Activated CD4-positive, alpha-beta memory T cell treated with anti-CD3 and anti-CD28 coated beads, Interleukin-2, amount 10 ng/mL, durations not matched to agents 7 days and 5 days (primary cell): ENCODE data around the gene SURF2. TPM values are rescaled to one million over a fixed set of nuclear protein-coding genes. Genes with fewer than 3 reads are reported as not detected.
"Not testable (repeated sequence)": the region's sequence is repeated elsewhere in the genome, so short reads cannot be mapped to it uniquely, and the experiment has no call there.

ENCODE experiments used
- CTCF ChIA-PET: fragments of 350-600 bp; sonication (Branson Sonifier 250); formaldehyde crosslinking; loops from one replicate; lab custom pipeline; 2021; ENCODE audit warnings: antibody characterized with exemption, inconsistent platforms; lab: Charles Lee
- POLR2A ChIA-PET: fragments of 350-600 bp; sonication (Branson Sonifier 250); formaldehyde crosslinking; loops from one replicate; lab custom pipeline; 2021; ENCODE audit warnings: antibody characterized with exemption; lab: Charles Lee
- DNase-seq: peaks from one replicate; pipeline ENCODE4 v3.0.0-alpha.2; 2020
- H3K27ac Mint-ChIP-seq: one replicate; pipeline ENCODE4 v1.8.0; 2021; ENCODE audit warnings: mild to moderate bottlenecking, mixed read lengths
- H3K27me3 Mint-ChIP-seq: one replicate; pipeline ENCODE4 v1.8.0; 2021; ENCODE audit warnings: mixed read lengths
- H3K36me3 Mint-ChIP-seq: one replicate; pipeline ENCODE4 v1.8.0; 2021; ENCODE audit warnings: low read depth, mixed read lengths
- H3K4me1 Mint-ChIP-seq: one replicate; pipeline ENCODE4 v1.8.0; 2021; ENCODE audit warnings: mixed read lengths
- H3K4me3 Mint-ChIP-seq: one replicate; pipeline ENCODE4 v1.8.0; 2021; ENCODE audit warnings: mild to moderate bottlenecking, mixed read lengths
- H3K9me3 Mint-ChIP-seq: one replicate; pipeline ENCODE4 v1.8.0; 2021; ENCODE audit warnings: mixed read lengths
- total RNA-seq, 2 experiments: library from RNA; stranded (reverse); gene quantifications; one replicate each; pipeline ENCODE4 v1.2.3, GENCODE V29; 2021

The SURF2 gene
- total RNA-seq, 2 experiments from 2014 or later: 10.2 TPM

DNA sequence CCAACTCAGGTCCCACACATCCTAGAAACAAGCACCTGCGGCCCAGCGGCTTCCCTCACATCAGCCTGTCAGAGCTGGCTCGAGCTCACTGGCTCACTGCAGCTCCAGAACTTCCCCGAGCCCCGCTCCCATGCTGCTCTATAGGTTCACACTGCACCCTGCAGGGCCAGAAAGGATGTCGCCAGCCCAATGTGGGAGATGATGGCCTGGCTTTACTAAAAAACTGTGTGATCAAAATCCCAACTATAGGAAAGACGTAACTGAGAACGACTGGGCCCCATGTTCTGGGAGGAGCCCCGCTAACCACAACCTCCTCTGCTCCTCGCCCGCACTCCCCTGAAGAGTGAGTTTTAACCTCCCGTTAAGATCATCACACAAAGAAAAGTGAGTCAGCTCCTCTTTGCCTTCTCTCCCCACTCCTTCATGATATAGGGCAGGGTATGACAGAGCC lies 14.9 kb downstream of the SURF2 start:
- peak overlapping the region; percentile 84 for H3K27ac Mint-ChIP-seq
- POLR2A ChIA-PET: interaction anchor here (1.0 to 11.6 kb wide), 18 partner anchors 8 to 701 kb away, joined by 3 to 397 read pairs (median 4); partner anchors contain the start of genes DDX31, GTF3C4, GTF3C5 and MED22
- DNase-seq: peak; percentile 83
- peaks cover 67% of the 10 kb centered on the region for H3K4me1 Mint-ChIP-seq
- no peaks in the 10 kb centered on the region for H3K27me3 Mint-ChIP-seq
- no peaks in the 10 kb centered on the region for H3K9me3 Mint-ChIP-seq
- H3K36me3 Mint-ChIP-seq: peaks cover 71% of the 10 kb centered on the region
- H3K4me3 Mint-ChIP-seq: peak overlapping the region; percentile 72
- CTCF ChIA-PET: interaction anchor here (0.7 to 6.3 kb wide), 16 partner anchors 9 to 341 kb away, joined by 3 to 59 read pairs (median 5); partner anchors contain the start of genes GTF3C5, MED22, RPL7A and SURF1

DNA sequence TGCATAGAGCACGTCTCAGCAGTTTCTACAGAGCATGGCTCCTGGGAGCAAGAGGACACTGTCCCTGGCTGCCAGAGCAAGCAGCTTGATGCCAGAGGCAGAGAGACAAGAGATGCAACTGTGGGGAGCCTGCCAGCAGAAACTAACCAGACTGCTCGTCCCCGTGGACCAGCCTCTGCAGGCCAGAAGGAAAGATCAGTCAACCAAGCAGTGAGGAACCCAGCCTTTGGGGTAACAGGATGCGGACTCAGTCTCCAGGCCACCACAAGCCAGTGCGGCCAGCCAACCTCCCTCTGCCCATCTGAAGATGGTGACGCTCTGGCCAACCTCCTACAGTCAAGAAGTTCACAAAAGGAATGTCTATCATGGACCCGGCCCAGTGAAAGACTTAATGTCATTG lies 15.8 kb downstream of the SURF2 start:
- Mint-ChIP-seq H3K9me3 (no peaks in the 10 kb centered on the region), H3K27me3 (peaks cover under 1% of the 10 kb centered on the region), H3K4me3 (peak overlapping the region; percentile 72), H3K36me3 (peaks cover 62% of the 10 kb centered on the region), H3K4me1 (peaks cover 64% of the 10 kb centered on the region), H3K27ac (peak overlapping the region; percentile 84)
- CTCF ChIA-PET: interaction anchor here (0.8 to 6.3 kb wide), 9 partner anchors 10 to 324 kb away, joined by 3 to 59 read pairs (median 3); partner anchors contain the start of genes MED22, RPL7A, SURF1 and SURF2
- POLR2A ChIA-PET: interaction anchor here (1.0 to 11.6 kb wide), 12 partner anchors 9 to 702 kb away, joined by 3 to 397 read pairs (median 6); partner anchors contain the start of genes DDX31, GTF3C4, GTF3C5 and MED22
- no peak for DNase-seq

DNA sequence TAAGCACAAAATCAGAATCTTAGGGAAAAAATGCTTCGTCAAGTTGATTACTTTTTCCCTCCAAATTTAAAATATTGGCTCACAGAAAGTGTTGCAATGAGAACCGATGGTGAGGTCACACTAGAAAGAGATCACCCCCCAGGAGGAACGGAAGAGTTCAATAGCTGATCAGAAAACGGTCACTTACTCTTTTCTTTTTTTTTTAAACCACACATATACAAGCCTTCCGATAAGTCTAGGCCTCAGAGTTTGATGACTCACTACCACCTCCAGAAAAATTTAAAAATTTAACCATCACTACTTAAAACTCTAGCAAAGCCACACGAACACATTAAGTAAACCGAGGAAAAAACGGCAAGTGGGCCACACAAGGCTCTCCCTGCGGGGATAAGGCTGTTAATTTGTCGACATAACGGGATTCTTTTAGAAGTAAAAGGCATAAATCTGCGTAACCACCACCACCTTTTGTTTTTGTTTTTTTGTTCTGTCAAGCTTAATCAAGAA lies 18.3 kb downstream of the SURF2 start:
- CTCF ChIA-PET: interaction anchor here (1.0 to 6.3 kb wide), 5 partner anchors 19 to 189 kb away, joined by 3 to 59 read pairs (median 5); partner anchors contain the start of genes MED22, RPL7A, SURF1 and SURF2
- Mint-ChIP-seq H3K9me3 (no peaks in the 10 kb centered on the region), H3K4me3 (peak overlapping the region; percentile 83), H3K27me3 (peaks cover 2% of the 10 kb centered on the region), H3K27ac (peak overlapping the region; percentile 97), H3K36me3 (peaks cover 46% of the 10 kb centered on the region), H3K4me1 (peaks cover 49% of the 10 kb centered on the region)
- POLR2A ChIA-PET: interaction anchor here (0.7 to 11.6 kb wide), 14 partner anchors 9 to 344 kb away, joined by 3 to 397 read pairs (median 4); partner anchors contain the start of genes CACFD1, GTF3C5, MED22 and RPL7A
- DNase-seq: peak; percentile 37

DNA sequence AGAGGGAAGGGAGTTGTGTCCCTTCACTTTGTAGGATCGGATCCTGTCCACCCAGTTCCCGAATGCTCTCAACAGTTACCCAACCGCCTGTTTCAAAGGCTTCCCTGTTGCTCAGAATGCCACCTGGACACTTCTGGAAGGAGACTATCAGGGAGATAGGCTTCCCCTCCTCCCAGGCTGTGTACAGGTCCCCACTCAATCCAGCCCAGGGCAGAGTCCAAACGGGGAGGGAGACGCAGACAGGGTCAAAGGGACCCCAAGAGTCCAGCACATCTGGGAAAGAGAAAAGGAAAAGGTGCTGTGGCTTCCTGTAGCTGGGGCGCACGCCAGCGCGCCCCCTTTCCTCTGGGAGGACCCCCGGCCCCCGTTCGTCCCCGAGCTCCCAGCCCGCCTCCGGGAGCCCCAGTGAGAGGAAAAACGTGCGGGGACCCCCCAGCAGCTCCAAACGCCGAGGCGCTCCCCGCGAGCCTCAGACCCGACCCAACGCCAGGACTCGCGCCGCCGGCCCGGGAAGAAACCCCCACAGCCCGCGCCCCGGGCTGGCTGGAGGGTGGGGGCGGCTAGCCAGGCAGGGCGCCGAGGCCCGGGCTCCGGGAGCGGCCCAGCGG lies 18.9 kb downstream of the SURF2 start:
- Mint-ChIP-seq H3K27me3 (peaks cover 2% of the 10 kb centered on the region), H3K36me3 (peaks cover 40% of the 10 kb centered on the region), H3K4me1 (peaks cover 43% of the 10 kb centered on the region), H3K9me3 (no peaks in the 10 kb centered on the region), H3K4me3 (peak overlapping the region; percentile 83), H3K27ac (peak overlapping the region; percentile 97)
- ChIA-PET POLR2A (interaction anchor here (0.7 to 11.6 kb wide), 12 partner anchors 9 to 345 kb away, joined by 3 to 397 read pairs (median 6); partner anchors contain the start of genes CACFD1, GTF3C5, MED22 and RPL7A), CTCF (interaction anchor here (1.0 to 6.3 kb wide), 5 partner anchors 19 to 189 kb away, joined by 3 to 59 read pairs (median 5); partner anchors contain the start of genes MED22, RPL7A, SURF1 and SURF2)
- peak; percentile 43 for DNase-seq

GRCh38 chr9:133375724-133376654 lies 19.6 kb downstream of the SURF2 start, which contains the start of the genes STKLD1 and SURF4:
TSS of gene STKLD1 (plus strand) at chr9:133376366. CDS start at chr9:133376474, 108 bp downstream.
TSS of gene SURF4 (minus strand) at chr9:133376060. CDS start at chr9:133375969, 91 bp downstream.
- DNase-seq: peak; percentile 96
- peaks cover 32% of the 10 kb centered on the region for H3K36me3 Mint-ChIP-seq
- H3K27me3 Mint-ChIP-seq: peaks cover 2% of the 10 kb centered on the region
- ChIA-PET POLR2A (interaction anchor here (0.7 to 11.6 kb wide), 14 partner anchors 10 to 346 kb away, joined by 3 to 397 read pairs (median 4); partner anchors contain the start of genes GTF3C5, MED22, RPL7A and SURF1), CTCF (interaction anchor here (1.4 to 6.3 kb wide), 5 partner anchors 20 to 137 kb away, joined by 4 to 59 read pairs (median 5); partner anchors contain the start of genes MED22, RPL7A, SURF1 and SURF2)
- peaks cover 36% of the 10 kb centered on the region for H3K4me1 Mint-ChIP-seq
- H3K27ac Mint-ChIP-seq: peak within 1 kb of the TSS; percentile 97
- H3K4me3 Mint-ChIP-seq: peak within 1 kb of the TSS; percentile 83
- no peaks in the 10 kb centered on the region for H3K9me3 Mint-ChIP-seq

DNA sequence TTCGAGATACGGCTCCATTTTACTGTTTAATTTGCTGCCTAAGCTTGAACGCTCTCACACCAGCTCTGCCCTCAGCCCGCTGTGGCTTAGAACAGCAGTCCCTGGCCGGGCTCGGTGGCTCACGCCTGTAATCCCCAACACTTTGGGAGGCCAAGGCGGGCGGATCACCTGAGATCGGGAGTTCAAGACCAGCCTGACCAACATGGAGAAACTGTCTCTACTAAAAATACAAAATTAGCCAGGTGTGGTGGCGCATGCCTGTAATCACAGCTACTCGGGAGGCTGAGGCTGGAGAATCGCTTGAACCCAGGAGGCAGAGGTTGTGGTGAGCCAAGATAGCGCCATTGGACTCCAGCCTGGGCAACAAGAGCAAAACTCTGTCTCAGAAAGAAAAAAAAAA lies 20.9 kb downstream of the SURF2 start:
- H3K4me3 Mint-ChIP-seq: peak overlapping the region; percentile 59
- H3K27me3 Mint-ChIP-seq: not testable (repeated sequence)
- CTCF ChIA-PET: interaction anchor here (1.4 to 2.2 kb wide), 4 partner anchors 25 to 138 kb away, joined by 4 to 5 read pairs (median 4); partner anchors contain the start of genes MED22 and RPL7A

GRCh38 chr9:133377721-133378216 lies 21.4 kb downstream of the SURF2 start:
- DNase-seq: no peak
- H3K9me3 Mint-ChIP-seq: no peaks in the 10 kb centered on the region
- POLR2A ChIA-PET: interaction anchor here (0.8 to 11.6 kb wide), 4 partner anchors 21 to 347 kb away, joined by 3 to 397 read pairs (median 140); partner anchors contain the start of genes GTF3C5, MED22, RPL7A and SURF1
- no peak overlapping the region for H3K27ac Mint-ChIP-seq
- peaks cover 2% of the 10 kb centered on the region for H3K27me3 Mint-ChIP-seq
- peaks cover 18% of the 10 kb centered on the region for H3K4me1 Mint-ChIP-seq
- no peak overlapping the region for H3K4me3 Mint-ChIP-seq
- CTCF ChIA-PET: interaction anchor here (1.5 to 2.2 kb wide), 3 partner anchors 25 to 139 kb away, joined by 4 to 5 read pairs (median 5); partner anchors contain the start of genes MED22 and RPL7A
- peaks cover 20% of the 10 kb centered on the region for H3K36me3 Mint-ChIP-seq

More for the DNA sequence above, 20.9 kb downstream of the SURF2 start:
- peaks cover 25% of the 10 kb centered on the region for H3K36me3 Mint-ChIP-seq
- not testable (repeated sequence) for H3K9me3 Mint-ChIP-seq, H3K27ac Mint-ChIP-seq, DNase-seq
- POLR2A ChIA-PET: interaction anchor here (0.8 to 11.6 kb wide), 8 partner anchors 20 to 347 kb away, joined by 3 to 397 read pairs (median 4); partner anchors contain the start of genes GTF3C5, MED22, RPL7A and SURF1
- peaks cover 23% of the 10 kb centered on the region for H3K4me1 Mint-ChIP-seq

- Mint-ChIP-seq H3K27ac (no peak overlapping the region), H3K4me3 (no peak overlapping the region), H3K4me1 (peaks cover 11% of the 10 kb centered on the region), H3K27me3 (peaks cover 2% of the 10 kb centered on the region), H3K9me3 (no peaks in the 10 kb centered on the region), H3K36me3 (peaks cover 13% of the 10 kb centered on the region)
- POLR2A ChIA-PET: interaction anchor here (0.6 to 11.6 kb wide), 4 partner anchors 21 to 356 kb away, joined by 3 to 397 read pairs (median 140); partner anchors contain the start of genes GTF3C5, MED22, RPL7A and SURF1
- CTCF ChIA-PET: interaction anchor here (1.0 to 2.2 kb wide), 2 partner anchors 24 to 26 kb away, joined by 4 read pairs; no protein-coding TSS in a partner anchor
- no peak for DNase-seq
These were observed 22.1 kb downstream of the SURF2 start for GRCh38 chr9:133378408-133378962.

- peaks cover 5% of the 10 kb centered on the region for H3K4me1 Mint-ChIP-seq
- no peaks in the 10 kb centered on the region for H3K9me3 Mint-ChIP-seq
- CTCF ChIA-PET: interaction anchor here (1.0 kb wide), 1 partner anchor 25 kb away, joined by 4 read pairs; no protein-coding TSS in a partner anchor
These were observed 23.1 kb downstream of the SURF2 start for GRCh38 chr9:133379153-133380086.

GRCh38 chr9:133380734-133381133 lies 24.4 kb downstream of the SURF2 start:
- H3K36me3 Mint-ChIP-seq: no peaks in the 10 kb centered on the region
- DNase-seq: no peak
- ChIA-PET POLR2A (interaction anchor here (0.6 to 11.6 kb wide), 3 partner anchors 10 to 35 kb away, joined by 3 to 397 read pairs (median 4); partner anchors contain the start of genes MED22 and RPL7A), CTCF (interaction anchor here (0.7 kb wide), 2 partner anchors 34 to 99 kb away, joined by 3 to 7 read pairs; no protein-coding TSS in a partner anchor)
- H3K9me3 Mint-ChIP-seq: no peaks in the 10 kb centered on the region
- H3K4me3 Mint-ChIP-seq: no peak overlapping the region
- H3K27ac Mint-ChIP-seq: no peak overlapping the region
- H3K27me3 Mint-ChIP-seq: peaks cover 2% of the 10 kb centered on the region
- peaks cover 2% of the 10 kb centered on the region for H3K4me1 Mint-ChIP-seq

More at GRCh38 chr9:133379153-133380086, 23.1 kb downstream of the SURF2 start:
- peaks cover 8% of the 10 kb centered on the region for H3K36me3 Mint-ChIP-seq
- H3K27ac Mint-ChIP-seq: no peak overlapping the region
- POLR2A ChIA-PET: interaction anchor here (0.6 to 11.6 kb wide), 5 partner anchors 9 to 357 kb away, joined by 3 to 397 read pairs (median 4); partner anchors contain the start of genes GTF3C5, MED22, RPL7A and SURF1
- peaks cover 2% of the 10 kb centered on the region for H3K27me3 Mint-ChIP-seq
- no peak overlapping the region for H3K4me3 Mint-ChIP-seq
- no peak for DNase-seq
